WTC11 (cell line): ENCODE measurements around the gene PTPRT. TPM values are rescaled to one million over a fixed set of nuclear protein-coding genes. Genes with fewer than 3 reads are reported as not detected.

Experiments used
- ATAC-seq: fragments of 200-7000 bp; cut with Tn5 transposase; 2 replicates; pipeline ENCODE4 v1.10.0; 2021; ENCODE audit warnings: mild to moderate bottlenecking, moderate library complexity
- CTCF ChIA-PET: fragments of 300-600 bp; sonication (Branson Sonifier 250); formaldehyde crosslinking; loops from one replicate; lab custom pipeline; 2021; ENCODE audit warnings: antibody characterized with exemption; lab: Charles Lee
- POLR2A ChIA-PET: fragments of 350-600 bp; sonication (Branson Sonifier 250); formaldehyde crosslinking; loops from one replicate; lab custom pipeline; 2021; ENCODE audit warnings: antibody characterized with exemption; lab: Charles Lee
- DNase-seq: peaks from one replicate; pipeline ENCODE4 v3.0.0; 2021; ENCODE audit warnings: low spot score
- H3K27ac Mint-ChIP-seq: 2 replicates; pipeline ENCODE4 v1.8.0; 2021; ENCODE audit warnings: mixed read lengths
- H3K27me3 Mint-ChIP-seq: 2 replicates; pipeline ENCODE4 v1.8.0; 2021; ENCODE audit warnings: low read depth, mild to moderate bottlenecking, moderate library complexity, mixed read lengths
- H3K36me3 Mint-ChIP-seq: 2 replicates; pipeline ENCODE4 v1.8.0; 2021; ENCODE audit warnings: mixed read lengths
- H3K4me1 Mint-ChIP-seq: 2 replicates; pipeline ENCODE4 v1.8.0; 2022; ENCODE audit warnings: mixed read lengths
- H3K4me3 Mint-ChIP-seq: 2 replicates; pipeline ENCODE4 v1.8.0; 2021; ENCODE audit warnings: mild to moderate bottlenecking, moderate library complexity, mixed read lengths
- H3K9me3 Mint-ChIP-seq: 2 replicates; pipeline ENCODE4 v1.8.0; 2021; ENCODE audit warnings: mixed read lengths
- AR ChIP-seq: fragments of 250-450 bp; sonication (Bioruptor Pico); IDR thresholded peaks from 2 replicates; pipeline ENCODE4 v1.9.0; 2021; ENCODE audit warnings: mild to moderate bottlenecking
- ATF1 ChIP-seq: sonication (generic); formaldehyde crosslinking; IDR thresholded peaks from 2 replicates; pipeline ENCODE4 v1.8.1; 2023; ENCODE audit warnings: mild to moderate bottlenecking, moderate library complexity, missing genetic modification reagents
- ATF6 ChIP-seq: sonication (generic); formaldehyde crosslinking; IDR thresholded peaks from 2 replicates; pipeline ENCODE4 v1.8.1; 2023; ENCODE audit warnings: mild to moderate bottlenecking, missing genetic modification reagents
- E2F4 ChIP-seq: sonication (generic); formaldehyde crosslinking; IDR thresholded peaks from 2 replicates; pipeline ENCODE4 v1.8.1; 2022; ENCODE audit warnings: low read depth, mild to moderate bottlenecking, moderate library complexity, missing genetic modification reagents, borderline replicate concordance
- ETV6 ChIP-seq: sonication (generic); formaldehyde crosslinking; IDR thresholded peaks from 2 replicates; pipeline ENCODE4 v1.8.1; 2022; ENCODE audit warnings: mild to moderate bottlenecking, missing genetic modification reagents
- FOXP1 ChIP-seq: sonication (generic); formaldehyde crosslinking; IDR thresholded peaks from 2 replicates; pipeline ENCODE4 v1.8.0; 2022; ENCODE audit warnings: missing genetic modification reagents, mild to moderate bottlenecking, moderate library complexity, borderline replicate concordance
- FOXP4 ChIP-seq: sonication (generic); formaldehyde crosslinking; IDR thresholded peaks from 2 replicates; pipeline ENCODE4 v1.8.0; 2022; ENCODE audit warnings: mild to moderate bottlenecking, missing genetic modification reagents
- GTF2I ChIP-seq: fragments of 250-450 bp; sonication (Bioruptor Pico); conservative IDR thresholded peaks from 2 replicates; pipeline ENCODE4 v1.4.0; 2021; ENCODE audit warnings: mild to moderate bottlenecking
- MYBL2 ChIP-seq: sonication (generic); formaldehyde crosslinking; IDR thresholded peaks from 2 replicates; pipeline ENCODE4 v1.8.1; 2023; ENCODE audit warnings: mild to moderate bottlenecking, moderate library complexity, missing genetic modification reagents
- NFE2L1 ChIP-seq: sonication (generic); formaldehyde crosslinking; IDR thresholded peaks from 2 replicates; pipeline ENCODE4 v1.8.1; 2023; ENCODE audit warnings: missing genetic modification reagents
- PREB ChIP-seq: sonication (generic); formaldehyde crosslinking; IDR thresholded peaks from 2 replicates; pipeline ENCODE4 v1.8.1; 2022; ENCODE audit warnings: mild to moderate bottlenecking, missing genetic modification reagents, moderate library complexity, borderline replicate concordance
- RELA ChIP-seq: sonication (generic); formaldehyde crosslinking; IDR thresholded peaks from 2 replicates; pipeline ENCODE4 v1.8.1; 2022; ENCODE audit warnings: missing genetic modification reagents, mild to moderate bottlenecking, borderline replicate concordance
- SP1 ChIP-seq: sonication (generic); formaldehyde crosslinking; conservative IDR thresholded peaks from 2 replicates; pipeline ENCODE4 v1.8.1; 2022; ENCODE audit warnings: missing genetic modification reagents
- STAT6 ChIP-seq: sonication (generic); formaldehyde crosslinking; conservative IDR thresholded peaks from 2 replicates; pipeline ENCODE4 v1.8.1; 2023; ENCODE audit warnings: mild to moderate bottlenecking, low read depth, missing genetic modification reagents, moderate library complexity
- ZBTB43 ChIP-seq: sonication (generic); formaldehyde crosslinking; IDR thresholded peaks from 2 replicates; pipeline ENCODE4 v1.8.1; 2023; ENCODE audit warnings: mild to moderate bottlenecking, missing genetic modification reagents
- ZNF423 ChIP-seq: fragments of 250-450 bp; sonication (Bioruptor Pico); IDR thresholded peaks from 2 replicates; pipeline ENCODE4 v2.1.2; 2022; ENCODE audit warnings: mild to moderate bottlenecking, moderate library complexity
- total RNA-seq: library from RNA; stranded (reverse); gene quantifications from 3 replicates; pipeline ENCODE4 v1.2.3, GENCODE V29; 2021

The PTPRT gene
- total RNA-seq, 1 experiment from 2014 or later = 1.1 TPM

GRCh38 chr20:42785041-42785440, 404.7 kb downstream of the PTPRT start (continued):
- TF ChIP-seq E2F4 (CRISPR knock-in tag) = no peak
- no peak for TF ChIP-seq PREB (CRISPR knock-in tag)
- no peak for TF ChIP-seq FOXP1 (CRISPR knock-in tag)
- no peak for TF ChIP-seq ETV6 (CRISPR knock-in tag)

- ChIA-PET POLR2A (interaction anchor here (0.6 kb wide), 1 partner anchor 308 kb away, joined by 3 read pairs; no protein-coding TSS in a partner anchor), CTCF (no interaction called here)
- Mint-ChIP-seq H3K9me3 (peaks cover 6% of the 10 kb centered on the region; the same call in 1 of the 2 replicates), H3K27me3 (no peaks in the 10 kb centered on the region), H3K4me3 (no peak overlapping the region), H3K27ac (no peak overlapping the region), H3K36me3 (no peaks in the 10 kb centered on the region), H3K4me1 (no peaks in the 10 kb centered on the region)
- TF ChIP-seq AR (CRISPR knock-in tag) (no peak), ZBTB43 (CRISPR knock-in tag) (no peak), ATF1 (CRISPR knock-in tag) (no peak)
- no peak for DNase-seq
- no peak for ATAC-seq
These were observed 410.5 kb downstream of the PTPRT start for GRCh38 chr20:42779216-42779615.

GRCh38 chr20:42775866-42776265, 413.8 kb downstream of the PTPRT start:
- Mint-ChIP-seq H3K4me1 (peaks cover 5% of the 10 kb centered on the region), H3K9me3 (peaks cover 2% of the 10 kb centered on the region; the same call in 1 of the 2 replicates), H3K27ac (no peak overlapping the region), H3K27me3 (no peaks in the 10 kb centered on the region), H3K4me3 (no peak overlapping the region), H3K36me3 (no peaks in the 10 kb centered on the region)
- ChIA-PET CTCF (no interaction called here), POLR2A (no interaction called here)
- ATAC-seq (no peak), DNase-seq (no peak)
- TF ChIP-seq FOXP4 (CRISPR knock-in tag) (no peak), ZNF423 (CRISPR knock-in tag) (no peak), STAT6 (CRISPR knock-in tag) (no peak), RELA (CRISPR knock-in tag) (no peak), NFE2L1 (no peak), MYBL2 (CRISPR knock-in tag) (no peak), SP1 (no peak), ATF6 (CRISPR knock-in tag) (no peak), GTF2I (CRISPR knock-in tag) (no peak)
